Right ventricle myocardium superior (tissue), 1 donor: Measurements from ENCODE around the gene SCN4B. TPM values are rescaled to one million over a fixed set of nuclear protein-coding genes. Genes with fewer than 3 reads are reported as not detected.
A peak's percentile ranks its signal among the peaks of the same experiment; 100 is the strongest.

Experiments
- ATAC-seq: fragments of 200-7000 bp; cut with Tn5 transposase; one replicate; pipeline ENCODE4 v1.9.1; 2020; ENCODE audit warnings: mild to moderate bottlenecking; ENCODE audit not compliant: poor library complexity
- DNase-seq: peaks from one replicate; pipeline ENCODE4 v3.0.0-alpha.2; 2020
- intact Hi-C: fragments of 100-400 bp; cut with DNase I; formaldehyde crosslinking; loops from one replicate; pipeline ENCODE4 v1.11.2; 2022
- total RNA-seq: library from RNA; stranded (reverse); fragmentation: NEBNext Ultra II Directional; extraction: Animal tissue kit (Norgen Biotek cat#: 25700); gene quantifications from one replicate; pipeline ENCODE4 v1.2.1, GENCODE V29; 2021
- donor health status: DM: no; HTN: yes; CAD: no; lungs with severe emphysema.

Gene SCN4B
- total RNA-seq, 1 donor from 2014 or later: 12.0 TPM

GRCh38 chr11:118142809-118143208 lies 9.8 kb downstream of the SCN4B start:
- DNase-seq (peak; percentile 53), ATAC-seq (no peak)
- intact Hi-C loops: no loop called here

DNA sequence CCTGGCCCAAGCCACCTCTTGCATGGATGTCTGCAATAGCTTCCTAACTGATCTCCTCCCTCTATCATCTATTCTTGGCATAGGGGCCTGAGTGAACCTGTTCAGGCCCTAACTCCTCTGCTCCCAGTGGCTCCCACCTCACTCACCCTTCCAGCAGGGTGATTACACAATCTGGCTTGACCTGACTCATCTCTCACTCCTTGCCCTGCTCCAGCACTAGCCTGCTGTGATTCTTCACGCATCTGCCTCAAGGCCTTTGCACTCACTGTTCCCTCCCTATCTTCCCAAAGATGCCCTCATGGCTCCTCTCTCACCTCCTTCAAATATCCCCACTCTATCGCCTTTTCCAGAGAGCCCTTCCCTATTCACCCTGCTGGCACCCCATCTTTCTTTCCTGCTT lies 10.5 kb downstream of the SCN4B start:
- DNase-seq (peak; percentile 14), ATAC-seq (no peak)
- intact Hi-C loops: no loop called here

- DNase-seq: no peak
- intact Hi-C loops: no loop called here
- ATAC-seq: no peak
Observed at GRCh38 chr11:118139578-118139977, 13.0 kb downstream of the SCN4B start.

DNA sequence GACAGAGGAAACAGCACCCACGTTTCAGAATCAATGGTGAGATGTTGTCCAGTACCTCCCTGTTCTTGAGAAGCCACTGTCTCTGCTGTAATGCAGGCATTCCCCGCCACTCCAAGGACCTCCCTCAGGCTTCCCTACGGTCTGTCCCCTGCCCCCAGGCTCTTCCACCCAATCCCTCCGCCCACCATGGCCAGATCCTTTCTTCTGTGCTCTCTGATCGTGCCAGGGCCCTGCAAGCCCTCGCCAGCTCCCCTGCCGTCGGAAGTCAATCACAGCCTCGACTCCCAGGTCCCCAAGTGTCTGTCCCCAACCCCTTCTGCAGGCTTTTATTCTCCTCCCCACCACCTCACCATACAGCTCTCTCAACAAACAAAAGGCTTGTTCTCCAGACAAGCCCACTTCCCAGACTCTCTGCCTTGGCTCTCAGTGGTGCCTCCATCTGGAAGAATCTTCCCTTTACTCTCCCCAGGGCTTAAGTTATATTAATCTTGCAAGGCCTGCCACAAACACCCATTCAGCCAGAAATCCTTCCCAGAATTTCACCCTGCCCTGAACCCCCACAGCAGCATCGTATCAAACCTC lies 13.7 kb downstream of the SCN4B start:
- DNase-seq (peak; percentile 17), ATAC-seq (no peak)
- intact Hi-C loops: no loop called here

DNA sequence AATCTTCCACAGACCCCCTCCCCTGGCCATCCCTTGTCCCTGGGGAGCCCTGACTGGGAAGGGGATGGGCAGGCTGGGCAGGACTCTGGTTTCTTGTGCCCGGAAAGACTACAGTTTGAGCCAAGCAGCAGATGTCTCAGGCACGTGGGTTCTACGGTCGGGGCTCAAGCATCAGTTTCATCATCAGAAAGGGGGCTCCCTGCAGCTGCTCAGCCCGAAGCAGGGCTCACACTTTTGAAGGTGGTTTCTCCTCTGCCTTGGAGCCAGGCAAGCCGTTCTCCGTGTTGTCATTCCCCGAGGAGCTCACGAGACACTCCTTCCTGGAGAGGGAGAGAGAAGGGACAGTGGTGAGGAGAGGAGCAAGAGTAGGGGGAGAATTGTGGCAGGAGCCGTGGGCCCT lies 15.8 kb downstream of the SCN4B start:
- ATAC-seq: no peak

GRCh38 chr11:118136341-118136740 lies 16.3 kb downstream of the SCN4B start:
- ATAC-seq (no peak), DNase-seq (no peak)
- intact Hi-C loops: no loop called here

More for the DNA sequence above, 15.8 kb downstream of the SCN4B start:
- intact Hi-C loops: no loop called here
- peak; percentile 27 for DNase-seq

DNA sequence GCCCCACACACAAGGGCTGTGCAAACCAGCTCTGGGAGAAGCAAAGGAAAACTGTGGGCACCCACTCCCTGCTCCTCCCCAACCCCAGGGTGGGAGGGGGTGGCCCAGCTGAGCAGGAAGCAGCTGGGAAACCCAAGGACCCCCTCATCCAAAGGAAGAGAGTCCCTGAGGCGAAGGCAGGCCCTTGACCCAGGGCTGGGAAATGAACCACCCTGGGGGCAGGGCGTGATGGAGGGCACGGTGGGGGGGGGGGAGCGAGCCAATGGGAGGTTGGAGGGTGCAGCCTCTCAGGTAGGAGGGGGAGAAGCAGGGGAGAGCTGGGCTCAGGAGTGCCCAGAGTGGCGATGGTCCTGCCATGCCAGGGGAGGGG lies 16.8 kb downstream of the SCN4B start:
- intact Hi-C loops: no loop called here
- peak; percentile 3 for DNase-seq
- no peak for ATAC-seq

GRCh38 chr11:118135051-118135795 lies 17.4 kb downstream of the SCN4B start:
- peak; percentile 13 for DNase-seq
- no peak for ATAC-seq
- intact Hi-C loops: no loop called here

DNA sequence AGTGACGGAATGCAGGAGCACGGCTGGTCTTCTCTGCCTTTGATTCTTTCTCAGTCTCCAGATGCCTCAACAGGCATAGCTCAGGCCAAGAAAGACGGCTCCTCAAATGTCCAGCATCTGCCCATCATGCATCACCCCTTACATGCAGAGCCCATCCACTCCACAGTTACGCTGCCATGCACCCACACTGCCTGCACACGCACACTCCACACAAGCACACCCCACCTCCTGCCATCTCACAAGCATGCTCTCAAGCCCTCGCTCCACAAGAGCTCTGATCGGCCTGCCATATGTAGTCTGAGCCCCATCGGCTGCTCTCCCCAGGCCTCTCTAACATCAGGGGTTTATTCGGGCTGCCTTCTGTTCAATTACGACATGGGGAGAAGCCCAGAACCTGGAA lies 18.8 kb downstream of the SCN4B start:
- intact Hi-C loops: no loop called here
- peak; percentile 15 for DNase-seq
- ATAC-seq: no peak

GRCh38 chr11:118132385-118133151 lies 20.1 kb downstream of the SCN4B start:
- intact Hi-C loops: no loop called here
- DNase-seq (no peak), ATAC-seq (no peak)

DNA sequence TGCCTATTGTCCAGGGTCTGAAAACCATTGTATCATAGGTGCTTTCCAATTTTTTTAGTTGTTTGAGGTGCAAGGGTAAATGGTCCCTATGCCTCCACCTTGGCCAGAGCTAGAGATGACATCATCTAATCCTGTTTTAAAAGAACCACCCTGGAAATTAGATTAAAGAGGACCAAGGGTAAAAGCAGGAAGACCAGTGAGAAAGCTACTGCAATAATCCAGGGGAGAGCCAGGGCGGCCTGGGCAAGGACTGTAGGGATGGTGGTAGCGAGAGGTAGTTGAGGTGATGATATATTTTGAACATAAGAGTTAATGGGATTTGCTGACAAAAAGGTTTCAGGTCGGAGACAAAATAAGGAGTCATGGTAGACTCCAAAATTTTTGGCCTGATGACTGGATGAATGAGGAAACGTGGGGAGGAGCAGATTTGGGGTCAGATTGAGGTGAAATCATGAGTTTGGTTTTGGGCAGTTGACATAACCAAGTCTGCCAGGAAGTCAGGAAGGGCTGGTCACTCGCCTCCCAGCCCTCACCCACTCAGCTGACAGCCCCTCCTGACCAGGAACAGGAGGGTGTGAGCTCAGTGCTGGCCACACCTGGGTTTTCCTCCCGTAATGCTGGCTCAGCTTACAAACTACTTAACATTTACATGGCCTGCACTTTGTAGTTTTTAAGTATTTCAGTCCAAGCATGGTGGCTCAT lies 23.0 kb downstream of the SCN4B start:
- intact Hi-C loops: no loop called here
- DNase-seq (no peak), ATAC-seq (no peak)

GRCh38 chr11:118128721-118129470 lies 23.7 kb downstream of the SCN4B start:
- ATAC-seq (peak; percentile 33), DNase-seq (no peak)
- intact Hi-C loops: no loop called here

- intact Hi-C loops: no loop called here
- DNase-seq: no peak
- ATAC-seq: no peak
Observed at GRCh38 chr11:118128310-118128709, 24.3 kb downstream of the SCN4B start.

- no peak for ATAC-seq
Observed at GRCh38 chr11:118126082-118126838, 26.4 kb downstream of the SCN4B start.

GRCh38 chr11:118124929-118125535 lies 27.6 kb downstream of the SCN4B start:
- DNase-seq: no peak
- no peak for ATAC-seq
- intact Hi-C loops: no loop called here

More at GRCh38 chr11:118126082-118126838, 26.4 kb downstream of the SCN4B start:
- intact Hi-C loops: no loop called here
- no peak for DNase-seq

DNA sequence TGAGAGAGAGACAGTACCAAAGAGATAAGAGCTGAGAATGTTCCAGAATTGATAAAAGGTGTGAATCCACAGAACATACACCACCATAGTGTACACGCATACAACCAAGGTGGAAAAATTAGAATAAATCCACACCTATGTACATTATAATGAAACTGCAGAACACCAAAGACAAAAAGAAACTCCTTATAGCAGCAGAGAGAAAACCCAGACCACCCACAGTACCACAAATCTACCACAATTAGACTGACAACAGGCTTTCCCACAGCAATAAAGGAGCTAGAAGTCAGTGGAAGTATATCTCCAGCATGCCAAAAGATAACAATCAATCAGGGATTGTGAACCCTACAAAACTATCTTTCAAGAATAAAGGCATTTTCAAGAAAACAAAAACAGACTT lies 31.8 kb downstream of the SCN4B start:
- no peak for DNase-seq
- no peak for ATAC-seq
- intact Hi-C loops: no loop called here

GRCh38 chr11:118117790-118118601 lies 34.6 kb downstream of the SCN4B start:
- intact Hi-C loops: no loop called here
- no peak for DNase-seq
- peak; percentile 84 for ATAC-seq
